ENCODE results near the gene RFTN1.
A peak's percentile ranks its signal among the peaks of the same experiment; 100 is the strongest.
"Not testable (repeated sequence)": the region's sequence is repeated elsewhere in the genome, so short reads cannot be mapped to it uniquely, and the experiment has no call there.

RFTN1 gene

GRCh38 chr3:16496008-16496407 lies 17.5 kb downstream of the RFTN1 start:
- peak overlapping the region; percentile 14 for H3K27ac Mint-ChIP-seq
- peaks cover 7% of the 10 kb centered on the region for H3K27me3 Mint-ChIP-seq
- peaks cover 2% of the 10 kb centered on the region for H3K9me3 Mint-ChIP-seq
- H3K36me3 Mint-ChIP-seq: peaks cover 4% of the 10 kb centered on the region
- peak overlapping the region; percentile 42 for H3K4me3 Mint-ChIP-seq
- ATAC-seq (ENCODE audit: low read depth) (peak; percentile 44), DNase-seq (ENCODE audit: low spot score in 2 of 2) (no peak)
- H3K4me1 Mint-ChIP-seq: peaks cover 18% of the 10 kb centered on the region

- DNase-seq (ENCODE audit: low spot score in 2 of 2): no peak
- H3K4me3 Mint-ChIP-seq: peak overlapping the region; percentile 8
- H3K27ac Mint-ChIP-seq: no peak overlapping the region
- H3K27me3 Mint-ChIP-seq: peaks cover 11% of the 10 kb centered on the region
- no peak for ATAC-seq (ENCODE audit: low read depth)
- H3K36me3 Mint-ChIP-seq: peaks cover 8% of the 10 kb centered on the region
- peaks cover 4% of the 10 kb centered on the region for H3K9me3 Mint-ChIP-seq
- H3K4me1 Mint-ChIP-seq: peaks cover 18% of the 10 kb centered on the region
These were observed 18.6 kb downstream of the RFTN1 start for GRCh38 chr3:16494814-16495431.

- H3K27ac Mint-ChIP-seq: no peak overlapping the region
- DNase-seq (ENCODE audit: low spot score in 2 of 2) (no peak), ATAC-seq (ENCODE audit: low read depth) (no peak)
- H3K27me3 Mint-ChIP-seq: peaks cover 15% of the 10 kb centered on the region
- H3K4me1 Mint-ChIP-seq: peaks cover 18% of the 10 kb centered on the region
- no peak overlapping the region for H3K4me3 Mint-ChIP-seq
- peaks cover 10% of the 10 kb centered on the region for H3K36me3 Mint-ChIP-seq
- H3K9me3 Mint-ChIP-seq: peaks cover 4% of the 10 kb centered on the region
These were observed 19.4 kb downstream of the RFTN1 start for GRCh38 chr3:16494094-16494493.

- Mint-ChIP-seq H3K9me3 (peaks cover 2% of the 10 kb centered on the region), H3K27me3 (peaks cover 19% of the 10 kb centered on the region), H3K36me3 (peaks cover 10% of the 10 kb centered on the region), H3K4me1 (peaks cover 12% of the 10 kb centered on the region), H3K27ac (no peak overlapping the region), H3K4me3 (no peak overlapping the region)
- DNase-seq (ENCODE audit: low spot score in 2 of 2) (no peak), ATAC-seq (ENCODE audit: low read depth) (no peak)
These were observed 23.4 kb downstream of the RFTN1 start for GRCh38 chr3:16490062-16490619.

- Mint-ChIP-seq H3K27me3 (peaks cover 19% of the 10 kb centered on the region), H3K36me3 (peaks cover 10% of the 10 kb centered on the region)
- H3K9me3 Mint-ChIP-seq; DNase-seq (ENCODE audit: low spot score in 2 of 2); H3K4me1 Mint-ChIP-seq; ATAC-seq (ENCODE audit: low read depth); H3K4me3 Mint-ChIP-seq; H3K27ac Mint-ChIP-seq: not testable (repeated sequence)
These were observed 24.0 kb downstream of the RFTN1 start for GRCh38 chr3:16489326-16490061.

GRCh38 chr3:16488637-16489036 lies 24.9 kb downstream of the RFTN1 start:
- Mint-ChIP-seq H3K4me1 (peaks cover 8% of the 10 kb centered on the region), H3K36me3 (peaks cover 10% of the 10 kb centered on the region), H3K9me3 (peaks cover 2% of the 10 kb centered on the region), H3K4me3 (no peak overlapping the region), H3K27me3 (peaks cover 19% of the 10 kb centered on the region), H3K27ac (no peak overlapping the region)
- DNase-seq (ENCODE audit: low spot score in 2 of 2): no peak
- ATAC-seq (ENCODE audit: low read depth): no peak

- Mint-ChIP-seq H3K9me3 (peaks cover 2% of the 10 kb centered on the region), H3K27ac (no peak overlapping the region), H3K4me1 (peaks cover 17% of the 10 kb centered on the region), H3K36me3 (peaks cover 10% of the 10 kb centered on the region), H3K27me3 (peaks cover 19% of the 10 kb centered on the region), H3K4me3 (no peak overlapping the region)
- no peak for DNase-seq (ENCODE audit: low spot score in 2 of 2)
- no peak for ATAC-seq (ENCODE audit: low read depth)
These were observed 25.9 kb downstream of the RFTN1 start for GRCh38 chr3:16487511-16488175.

GRCh38 chr3:16486951-16487480 lies 26.5 kb downstream of the RFTN1 start:
- no peak for DNase-seq (ENCODE audit: low spot score in 2 of 2)
- H3K4me3 Mint-ChIP-seq: no peak overlapping the region
- peaks cover 22% of the 10 kb centered on the region for H3K4me1 Mint-ChIP-seq
- ATAC-seq (ENCODE audit: low read depth): no peak
- no peak overlapping the region for H3K27ac Mint-ChIP-seq
- H3K9me3 Mint-ChIP-seq: peaks cover 2% of the 10 kb centered on the region
- H3K36me3 Mint-ChIP-seq: peaks cover 10% of the 10 kb centered on the region
- peaks cover 19% of the 10 kb centered on the region for H3K27me3 Mint-ChIP-seq

GRCh38 chr3:16486201-16486600 lies 27.3 kb downstream of the RFTN1 start:
- ATAC-seq (ENCODE audit: low read depth) (no peak), DNase-seq (ENCODE audit: low spot score in 2 of 2) (no peak)
- no peak overlapping the region for H3K27ac Mint-ChIP-seq
- H3K27me3 Mint-ChIP-seq: peaks cover 19% of the 10 kb centered on the region
- H3K36me3 Mint-ChIP-seq: peaks cover 9% of the 10 kb centered on the region
- H3K4me1 Mint-ChIP-seq: peaks cover 28% of the 10 kb centered on the region
- no peak overlapping the region for H3K4me3 Mint-ChIP-seq
- peaks cover 2% of the 10 kb centered on the region for H3K9me3 Mint-ChIP-seq

GRCh38 chr3:16485395-16485992 lies 28.0 kb downstream of the RFTN1 start:
- H3K27me3 Mint-ChIP-seq: peaks cover 15% of the 10 kb centered on the region
- H3K9me3 Mint-ChIP-seq: no peaks in the 10 kb centered on the region
- ATAC-seq (ENCODE audit: low read depth) (no peak), DNase-seq (ENCODE audit: low spot score in 2 of 2) (no peak)
- H3K27ac Mint-ChIP-seq: no peak overlapping the region
- H3K4me3 Mint-ChIP-seq: no peak overlapping the region
- peaks cover 4% of the 10 kb centered on the region for H3K36me3 Mint-ChIP-seq
- peaks cover 30% of the 10 kb centered on the region for H3K4me1 Mint-ChIP-seq

- Mint-ChIP-seq H3K27me3 (peaks cover 13% of the 10 kb centered on the region), H3K36me3 (peaks cover 2% of the 10 kb centered on the region), H3K4me1 (peaks cover 30% of the 10 kb centered on the region), H3K4me3 (no peak overlapping the region), H3K27ac (no peak overlapping the region), H3K9me3 (no peaks in the 10 kb centered on the region)
- ATAC-seq (ENCODE audit: low read depth) (no peak), DNase-seq (ENCODE audit: low spot score in 2 of 2) (no peak)
These were observed 28.5 kb downstream of the RFTN1 start for GRCh38 chr3:16484984-16485383.

- ATAC-seq (ENCODE audit: low read depth) (no peak), DNase-seq (ENCODE audit: low spot score in 2 of 2) (no peak)
- Mint-ChIP-seq H3K4me1 (peaks cover 32% of the 10 kb centered on the region), H3K36me3 (peaks cover under 1% of the 10 kb centered on the region), H3K27me3 (peaks cover 9% of the 10 kb centered on the region), H3K27ac (peak overlapping the region; percentile 50), H3K9me3 (no peaks in the 10 kb centered on the region), H3K4me3 (no peak overlapping the region)
These were observed 29.3 kb downstream of the RFTN1 start for GRCh38 chr3:16484216-16484615.

- Mint-ChIP-seq H3K4me3 (peak overlapping the region; percentile 79), H3K27ac (peak overlapping the region; percentile 87), H3K9me3 (no peaks in the 10 kb centered on the region), H3K4me1 (peaks cover 32% of the 10 kb centered on the region), H3K36me3 (no peaks in the 10 kb centered on the region), H3K27me3 (peaks cover 4% of the 10 kb centered on the region)
- ATAC-seq (ENCODE audit: low read depth) (peak; percentile 95), DNase-seq (ENCODE audit: low spot score in 2 of 2) (peak; percentile 46 to 51)
These were observed 30.5 kb downstream of the RFTN1 start for GRCh38 chr3:16482770-16483531.
